ENCODE data around the gene PCGF3.
"Not testable (repeated sequence)": the region's sequence is repeated elsewhere in the genome, so short reads cannot be mapped to it uniquely, and the experiment has no call there.

The PCGF3 gene

DNA sequence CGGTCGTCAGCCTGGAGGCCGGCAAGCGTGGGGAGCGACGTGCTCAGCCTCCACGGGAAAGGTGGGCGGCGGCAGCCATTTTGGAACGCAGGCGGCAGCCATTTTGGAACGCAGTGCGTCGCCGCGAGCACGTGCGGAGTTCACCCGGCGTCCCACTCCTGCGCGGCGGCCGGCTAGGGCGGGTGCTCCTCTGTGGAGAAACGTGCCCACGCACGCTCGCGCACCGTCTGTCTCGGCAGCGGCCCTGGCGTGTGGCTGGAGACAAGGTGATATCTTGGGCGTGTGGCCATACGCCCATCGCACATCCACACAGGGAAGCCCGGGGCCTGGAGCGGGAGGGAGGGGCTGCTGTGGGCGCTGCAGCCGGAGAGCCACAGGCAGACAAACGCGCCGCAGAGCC, 99.2 kb downstream of the PCGF3 start:
- TF ChIP-seq, protein P1, sequence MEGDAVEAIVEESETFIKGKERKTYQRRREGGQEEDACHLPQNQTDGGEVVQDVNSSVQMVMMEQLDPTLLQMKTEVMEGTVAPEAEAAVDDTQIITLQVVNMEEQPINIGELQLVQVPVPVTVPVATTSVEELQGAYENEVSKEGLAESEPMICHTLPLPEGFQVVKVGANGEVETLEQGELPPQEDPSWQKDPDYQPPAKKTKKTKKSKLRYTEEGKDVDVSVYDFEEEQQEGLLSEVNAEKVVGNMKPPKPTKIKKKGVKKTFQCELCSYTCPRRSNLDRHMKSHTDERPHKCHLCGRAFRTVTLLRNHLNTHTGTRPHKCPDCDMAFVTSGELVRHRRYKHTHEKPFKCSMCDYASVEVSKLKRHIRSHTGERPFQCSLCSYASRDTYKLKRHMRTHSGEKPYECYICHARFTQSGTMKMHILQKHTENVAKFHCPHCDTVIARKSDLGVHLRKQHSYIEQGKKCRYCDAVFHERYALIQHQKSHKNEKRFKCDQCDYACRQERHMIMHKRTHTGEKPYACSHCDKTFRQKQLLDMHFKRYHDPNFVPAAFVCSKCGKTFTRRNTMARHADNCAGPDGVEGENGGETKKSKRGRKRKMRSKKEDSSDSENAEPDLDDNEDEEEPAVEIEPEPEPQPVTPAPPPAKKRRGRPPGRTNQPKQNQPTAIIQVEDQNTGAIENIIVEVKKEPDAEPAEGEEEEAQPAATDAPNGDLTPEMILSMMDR (IDR thresholded peaks at IDR 0.05; ENCODE audit: control insufficient read depth, insufficient read depth, low read depth, low read length, missing control alignments): no peak
- no peak overlapping the region for H3K4me3 ChIP-seq (ENCODE audit: control insufficient read depth, low read depth, low read length)
- DNase-seq (ENCODE audit: low read depth): no peak

GRCh38 chr4:806979-807378, 101.3 kb downstream of the PCGF3 start:
- not testable (repeated sequence) for H3K4me3 ChIP-seq (ENCODE audit: control insufficient read depth, low read depth, low read length); DNase-seq (ENCODE audit: low read depth)

GRCh38 chr4:807792-808191, 102.2 kb downstream of the PCGF3 start:
- H3K4me3 ChIP-seq (ENCODE audit: control insufficient read depth, low read depth, low read length): no peak overlapping the region
- DNase-seq (ENCODE audit: low read depth): no peak
- TF ChIP-seq, protein P1 (IDR thresholded peaks at IDR 0.05; ENCODE audit: control insufficient read depth, insufficient read depth, low read depth, low read length, missing control alignments): no peak

- TF ChIP-seq, protein P1 (IDR thresholded peaks at IDR 0.05; ENCODE audit: control insufficient read depth, insufficient read depth, low read depth, low read length, missing control alignments): no peak
These were observed 103.4 kb downstream of the PCGF3 start for GRCh38 chr4:808860-809570.

DNA sequence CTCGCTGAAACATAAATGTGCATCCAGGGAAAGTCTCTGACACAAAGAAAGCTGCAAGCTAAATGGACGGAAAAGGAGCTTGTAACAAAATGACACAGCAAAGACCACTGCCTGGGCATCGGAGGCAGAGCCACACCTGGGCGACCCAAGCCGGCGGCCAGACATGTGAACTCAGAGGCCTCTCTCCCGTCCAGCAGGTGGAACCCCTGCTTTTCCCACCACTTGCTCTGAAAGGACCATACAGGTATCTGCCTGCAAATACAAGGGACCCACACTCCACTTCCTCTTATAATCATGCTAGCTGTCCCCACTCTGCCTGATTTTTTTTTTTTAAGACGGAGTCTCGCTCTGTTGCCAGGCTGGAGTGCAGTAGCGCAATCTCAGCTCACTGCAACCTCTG, 108.3 kb downstream of the PCGF3 start:
- no peak for DNase-seq (ENCODE audit: low read depth)
- H3K4me3 ChIP-seq (ENCODE audit: control insufficient read depth, low read depth, low read length): no peak overlapping the region
- TF ChIP-seq, protein P1 (IDR thresholded peaks at IDR 0.05; ENCODE audit: control insufficient read depth, insufficient read depth, low read depth, low read length, missing control alignments): no peak

More at GRCh38 chr4:808860-809570, 103.4 kb downstream of the PCGF3 start:
- DNase-seq (ENCODE audit: low read depth): no peak
- no peak overlapping the region for H3K4me3 ChIP-seq (ENCODE audit: control insufficient read depth, low read depth, low read length)

GRCh38 chr4:814312-814850, 108.7 kb downstream of the PCGF3 start:
- TF ChIP-seq, protein P1 (IDR thresholded peaks at IDR 0.05; ENCODE audit: control insufficient read depth, insufficient read depth, low read depth, low read length, missing control alignments): no peak

GRCh38 chr4:815464-816146, 110.0 kb downstream of the PCGF3 start:
- DNase-seq (ENCODE audit: low read depth): no peak
- H3K4me3 ChIP-seq (ENCODE audit: control insufficient read depth, low read depth, low read length): no peak overlapping the region
- TF ChIP-seq, protein P1 (IDR thresholded peaks at IDR 0.05; ENCODE audit: control insufficient read depth, insufficient read depth, low read depth, low read length, missing control alignments): no peak

More at GRCh38 chr4:814312-814850, 108.7 kb downstream of the PCGF3 start:
- no peak overlapping the region for H3K4me3 ChIP-seq (ENCODE audit: control insufficient read depth, low read depth, low read length)
- no peak for DNase-seq (ENCODE audit: low read depth)

All from AG09309 (cell line).